ENCODE data around the gene SORT1.

Gene SORT1

DNA sequence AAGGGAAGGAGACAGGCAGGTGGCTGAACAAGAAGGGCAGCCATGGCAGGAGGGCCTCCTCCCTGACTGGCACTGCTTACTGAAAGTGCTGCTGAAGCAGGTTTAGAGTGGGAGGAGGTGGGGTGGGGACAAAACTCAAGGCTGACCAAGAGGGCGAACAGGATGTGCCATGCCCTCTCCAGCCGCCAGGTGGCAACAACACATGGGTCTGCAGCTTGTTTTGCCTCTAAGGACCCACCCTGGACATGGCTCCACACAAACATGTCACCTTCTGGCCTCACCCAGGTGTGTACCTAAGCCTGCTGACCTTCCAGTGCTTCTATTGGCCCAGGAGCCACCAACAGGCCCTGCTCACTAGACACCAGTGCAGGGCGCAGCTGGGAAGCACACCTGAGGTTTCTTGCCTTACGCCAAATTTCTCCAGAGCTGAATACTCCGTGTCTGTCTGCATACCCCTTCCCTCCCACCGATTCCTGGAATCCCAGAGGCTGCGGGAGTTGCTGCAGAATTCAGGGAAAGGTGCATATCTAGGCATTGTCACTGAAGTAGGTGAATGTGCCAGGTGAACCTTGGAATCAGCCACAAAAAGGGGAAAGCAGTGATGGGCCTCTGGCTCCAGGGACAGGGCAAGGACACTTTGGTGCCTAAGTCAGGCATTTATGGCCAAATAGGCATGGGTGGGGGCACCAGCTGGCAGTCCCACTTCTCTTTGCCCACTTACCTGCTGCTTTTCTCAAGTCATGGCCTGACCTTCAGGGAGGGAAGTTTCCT lies 120.1 kb downstream of the SORT1 start:
- DNase-seq (ENCODE audit: low read depth), result peak; percentile 80
- TF ChIP-seq, protein P1, sequence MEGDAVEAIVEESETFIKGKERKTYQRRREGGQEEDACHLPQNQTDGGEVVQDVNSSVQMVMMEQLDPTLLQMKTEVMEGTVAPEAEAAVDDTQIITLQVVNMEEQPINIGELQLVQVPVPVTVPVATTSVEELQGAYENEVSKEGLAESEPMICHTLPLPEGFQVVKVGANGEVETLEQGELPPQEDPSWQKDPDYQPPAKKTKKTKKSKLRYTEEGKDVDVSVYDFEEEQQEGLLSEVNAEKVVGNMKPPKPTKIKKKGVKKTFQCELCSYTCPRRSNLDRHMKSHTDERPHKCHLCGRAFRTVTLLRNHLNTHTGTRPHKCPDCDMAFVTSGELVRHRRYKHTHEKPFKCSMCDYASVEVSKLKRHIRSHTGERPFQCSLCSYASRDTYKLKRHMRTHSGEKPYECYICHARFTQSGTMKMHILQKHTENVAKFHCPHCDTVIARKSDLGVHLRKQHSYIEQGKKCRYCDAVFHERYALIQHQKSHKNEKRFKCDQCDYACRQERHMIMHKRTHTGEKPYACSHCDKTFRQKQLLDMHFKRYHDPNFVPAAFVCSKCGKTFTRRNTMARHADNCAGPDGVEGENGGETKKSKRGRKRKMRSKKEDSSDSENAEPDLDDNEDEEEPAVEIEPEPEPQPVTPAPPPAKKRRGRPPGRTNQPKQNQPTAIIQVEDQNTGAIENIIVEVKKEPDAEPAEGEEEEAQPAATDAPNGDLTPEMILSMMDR (IDR thresholded peaks at IDR 0.05; ENCODE audit: insufficient read depth, low read depth, low read length, missing control alignments), result peak; percentile 94
- H3K4me3 ChIP-seq (ENCODE audit: low read length), result no peak overlapping the region

DNA sequence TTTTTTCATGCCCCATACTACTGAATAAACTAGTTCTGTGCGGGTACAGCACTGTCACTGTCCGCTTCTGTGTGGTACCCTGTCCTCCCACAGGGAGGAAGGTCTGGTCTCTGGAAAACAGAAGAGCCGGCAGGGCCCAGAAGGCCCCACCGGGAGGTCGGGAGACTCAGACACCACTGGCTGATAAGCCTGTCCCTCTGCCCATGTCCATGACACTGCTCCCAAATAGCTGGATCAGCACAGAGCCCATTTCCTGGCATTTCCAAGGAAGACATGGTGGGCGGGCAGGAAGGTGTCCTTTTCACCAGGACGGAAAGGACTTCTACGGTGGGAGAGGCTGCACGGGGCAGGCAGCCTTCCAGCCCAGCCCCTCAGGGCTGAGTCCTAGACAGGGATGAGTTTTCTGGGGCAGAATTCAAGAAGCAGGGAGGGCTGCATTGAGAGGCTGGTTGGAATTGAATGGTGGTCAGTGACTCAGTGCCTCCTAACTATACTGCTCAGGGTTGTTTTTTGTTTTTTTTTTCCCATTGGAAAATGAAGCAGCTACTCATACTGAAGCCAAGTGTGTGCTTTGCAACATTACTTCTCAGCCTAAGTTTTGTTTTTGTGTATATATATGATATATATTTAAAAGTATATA lies 121.9 kb downstream of the SORT1 start:
- peak overlapping the region; percentile 7 for H3K4me3 ChIP-seq (ENCODE audit: low read length)
- DNase-seq (ENCODE audit: low read depth), result peak; percentile 49
- TF ChIP-seq, protein P1 (IDR thresholded peaks at IDR 0.05; ENCODE audit: insufficient read depth, low read depth, low read length, missing control alignments), result no peak

DNA sequence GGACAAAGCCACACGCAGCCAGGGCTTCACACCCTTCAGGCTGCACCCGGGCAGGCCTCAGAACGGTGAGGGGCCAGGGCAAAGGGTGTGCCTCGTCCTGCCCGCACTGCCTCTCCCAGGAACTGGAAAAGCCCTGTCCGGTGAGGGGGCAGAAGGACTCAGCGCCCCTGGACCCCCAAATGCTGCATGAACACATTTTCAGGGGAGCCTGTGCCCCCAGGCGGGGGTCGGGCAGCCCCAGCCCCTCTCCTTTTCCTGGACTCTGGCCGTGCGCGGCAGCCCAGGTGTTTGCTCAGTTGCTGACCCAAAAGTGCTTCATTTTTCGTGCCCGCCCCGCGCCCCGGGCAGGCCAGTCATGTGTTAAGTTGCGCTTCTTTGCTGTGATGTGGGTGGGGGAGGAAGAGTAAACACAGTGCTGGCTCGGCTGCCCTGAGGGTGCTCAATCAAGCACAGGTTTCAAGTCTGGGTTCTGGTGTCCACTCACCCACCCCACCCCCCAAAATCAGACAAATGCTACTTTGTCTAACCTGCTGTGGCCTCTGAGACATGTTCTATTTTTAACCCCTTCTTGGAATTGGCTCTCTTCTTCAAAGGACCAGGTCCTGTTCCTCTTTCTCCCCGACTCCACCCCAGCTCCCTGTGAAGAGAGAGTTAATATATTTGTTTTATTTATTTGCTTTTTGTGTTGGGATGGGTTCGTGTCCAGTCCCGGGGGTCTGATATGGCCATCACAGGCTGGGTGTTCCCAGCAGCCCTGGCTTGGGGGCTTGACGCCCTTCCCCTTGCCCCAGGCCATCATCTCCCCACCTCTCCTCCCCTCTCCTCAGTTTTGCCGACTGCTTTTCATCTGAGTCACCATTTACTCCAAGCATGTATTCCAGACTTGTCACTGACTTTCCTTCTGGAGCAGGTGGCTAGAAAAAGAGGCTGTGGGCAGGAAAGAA lies 122.9 kb downstream of the SORT1 start:
- peak; percentile 96 for DNase-seq (ENCODE audit: low read depth)
- TF ChIP-seq, protein P1 (IDR thresholded peaks at IDR 0.05; ENCODE audit: insufficient read depth, low read depth, low read length, missing control alignments), result no peak
- H3K4me3 ChIP-seq (ENCODE audit: low read length), result peak overlapping the region; percentile 41

DNA sequence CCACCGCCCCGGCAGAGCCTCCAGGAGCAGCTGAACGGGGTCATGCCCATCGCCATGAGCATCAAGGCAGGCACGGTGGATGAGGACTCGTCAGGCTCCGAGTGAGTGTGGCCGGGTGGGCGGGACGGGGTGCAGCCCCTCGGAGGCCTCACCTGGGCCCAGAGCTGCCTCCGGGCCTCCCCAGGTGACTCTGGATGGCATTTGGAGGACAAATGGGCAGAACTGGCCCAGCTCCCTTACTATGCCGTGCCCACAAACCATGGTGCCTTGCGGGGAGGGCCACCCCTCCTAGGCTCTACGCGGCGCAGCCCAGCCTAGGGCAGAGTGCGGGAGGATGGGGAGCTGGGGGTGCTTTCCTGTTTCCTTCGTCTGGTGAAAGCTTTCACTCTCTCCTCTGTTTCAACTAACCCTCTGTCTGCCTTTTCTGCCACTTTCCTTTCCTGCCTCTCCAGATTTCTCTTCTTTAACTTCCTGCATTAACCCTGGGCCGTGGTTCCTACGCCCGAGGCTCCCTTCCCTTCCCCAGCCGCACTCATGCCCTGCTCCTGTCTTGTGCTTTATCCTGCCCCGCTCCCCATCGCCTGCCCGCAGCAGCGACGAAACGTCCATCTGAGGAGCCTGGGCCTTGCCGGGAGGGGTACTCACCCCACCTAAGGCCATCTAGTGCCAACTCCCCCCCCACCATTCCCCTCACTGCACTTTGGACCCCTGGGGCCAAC lies 124.0 kb downstream of the SORT1 start:
- H3K4me3 ChIP-seq (ENCODE audit: low read length), result peak overlapping the region; percentile 41
- DNase-seq (ENCODE audit: low read depth), result peak; percentile 39
- TF ChIP-seq, protein P1 (IDR thresholded peaks at IDR 0.05; ENCODE audit: insufficient read depth, low read depth, low read length, missing control alignments), result no peak

DNA sequence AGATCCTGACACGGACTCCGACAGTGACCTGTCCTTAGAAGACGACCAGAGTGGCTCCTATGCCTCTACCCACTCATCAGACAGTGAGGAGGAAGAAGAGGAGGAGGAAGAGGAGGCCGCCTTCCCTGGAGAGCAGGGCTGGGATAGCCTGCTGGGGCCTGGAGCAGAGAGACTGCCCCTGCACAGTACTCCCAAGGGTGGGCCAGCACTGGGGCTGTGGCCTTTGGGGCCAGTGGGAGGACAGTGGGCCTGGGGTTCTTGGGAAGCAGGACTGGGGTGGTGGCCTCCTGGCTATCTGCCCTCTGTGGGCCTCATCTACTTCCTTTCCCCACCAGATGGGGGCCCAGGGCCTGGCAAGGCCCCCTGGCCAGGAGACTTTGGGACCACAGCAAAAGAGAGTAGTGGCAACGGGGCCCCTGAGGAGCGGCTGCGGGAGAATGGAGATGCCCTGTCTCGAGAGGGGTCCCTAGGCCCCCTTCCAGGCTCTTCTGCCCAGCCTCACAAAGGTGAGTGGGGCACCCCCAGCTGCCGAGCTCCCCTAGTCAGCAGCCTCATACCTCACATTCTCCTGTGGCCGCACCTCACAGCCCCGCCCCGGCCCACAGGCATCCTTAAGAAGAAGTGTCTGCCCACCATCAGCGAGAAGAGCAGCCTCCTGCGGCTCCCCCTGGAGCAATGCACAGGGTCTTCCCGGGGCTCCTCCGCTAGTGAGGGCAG lies 124.7 kb downstream of the SORT1 start:
- peak overlapping the region; percentile 41 for H3K4me3 ChIP-seq (ENCODE audit: low read length)
- peak; percentile 55 for DNase-seq (ENCODE audit: low read depth)
- TF ChIP-seq, protein P1 (IDR thresholded peaks at IDR 0.05; ENCODE audit: insufficient read depth, low read depth, low read length, missing control alignments), result no peak

All from epithelial cell of esophagus (primary cell).